ENCODE results near the gene SLC16A8.
"Not testable (repeated sequence)": the region's sequence is repeated elsewhere in the genome, so short reads cannot be mapped to it uniquely, and the experiment has no call there.

SLC16A8 gene

GRCh38 chr22:38051261-38051660 lies 32.7 kb downstream of the SLC16A8 start:
- DNase-seq (ENCODE audit: low read depth in 1 of 2, low spot score in 1 of 2), result no peak

- DNase-seq (ENCODE audit: low read depth in 1 of 2, low spot score in 1 of 2), result no peak
These were observed 33.3 kb downstream of the SLC16A8 start for GRCh38 chr22:38050720-38051119.

GRCh38 chr22:38049812-38050619 lies 34.0 kb downstream of the SLC16A8 start:
- no peak for DNase-seq (ENCODE audit: low read depth in 1 of 2, low spot score in 1 of 2)

GRCh38 chr22:38046070-38046748 lies 37.8 kb downstream of the SLC16A8 start:
- DNase-seq (ENCODE audit: low read depth in 1 of 2, low spot score in 1 of 2), result no peak

- no peak for DNase-seq (ENCODE audit: low read depth in 1 of 2, low spot score in 1 of 2)
These were observed 40.6 kb downstream of the SLC16A8 start for GRCh38 chr22:38043151-38044039.

GRCh38 chr22:38042488-38042790 lies 41.5 kb downstream of the SLC16A8 start:
- DNase-seq (ENCODE audit: low read depth in 1 of 2, low spot score in 1 of 2), result no peak

- no peak for DNase-seq (ENCODE audit: low read depth in 1 of 2, low spot score in 1 of 2)
These were observed 42.1 kb downstream of the SLC16A8 start for GRCh38 chr22:38041760-38042487.

GRCh38 chr22:38040953-38041759 lies 42.8 kb downstream of the SLC16A8 start:
- DNase-seq (ENCODE audit: low read depth in 1 of 2, low spot score in 1 of 2), result no peak

- DNase-seq (ENCODE audit: low read depth in 1 of 2, low spot score in 1 of 2), result no peak
These were observed 44.8 kb downstream of the SLC16A8 start for GRCh38 chr22:38038890-38039812.

- no peak for DNase-seq (ENCODE audit: low read depth in 1 of 2, low spot score in 1 of 2)
These were observed 45.6 kb downstream of the SLC16A8 start for GRCh38 chr22:38038426-38038825.

- DNase-seq (ENCODE audit: low read depth in 1 of 2, low spot score in 1 of 2), result not testable (repeated sequence)
These were observed 46.4 kb downstream of the SLC16A8 start for GRCh38 chr22:38037367-38038150.

GRCh38 chr22:38036392-38037062 lies 47.5 kb downstream of the SLC16A8 start:
- no peak for DNase-seq (ENCODE audit: low read depth in 1 of 2, low spot score in 1 of 2)

- DNase-seq (ENCODE audit: low read depth in 1 of 2, low spot score in 1 of 2), result no peak
These were observed 48.5 kb downstream of the SLC16A8 start for GRCh38 chr22:38035530-38035885.

GRCh38 chr22:38034884-38035529 lies 49.0 kb downstream of the SLC16A8 start:
- no peak for DNase-seq (ENCODE audit: low read depth in 1 of 2, low spot score in 1 of 2)

GRCh38 chr22:38034278-38034882 lies 49.6 kb downstream of the SLC16A8 start:
- no peak for DNase-seq (ENCODE audit: low read depth in 1 of 2, low spot score in 1 of 2)

GRCh38 chr22:38033522-38034277 lies 50.3 kb downstream of the SLC16A8 start:
- DNase-seq (ENCODE audit: low read depth in 1 of 2, low spot score in 1 of 2), result no peak
